Peyer's patch (tissue), 4 donors: ENCODE measurements around the gene RFX4.
"Not testable (repeated sequence)": the region's sequence is repeated elsewhere in the genome, so short reads cannot be mapped to it uniquely, and the experiment has no call there.

ENCODE experiments used
- CTCF ChIP-seq, 6 experiments: fragments of 450-650 bp in 4 of 6; fragments of 200-600 bp in 2 of 6; sonication (generic) in 1 of 6; IDR thresholded peaks; one replicate each; pipeline ENCODE4 v1.5.1; 2017 to 2019; ENCODE audit warnings: antibody characterized with exemption in 6 of 6, mild to moderate bottlenecking in 3 of 6, moderate library complexity in 1 of 6
- POLR2A ChIP-seq, 2 donors: fragments of 450-650 bp; IDR thresholded peaks; one replicate each; pipeline ENCODE4 v1.5.1; 2017; ENCODE audit warnings: antibody characterized with exemption in 2 of 2, mild to moderate bottlenecking in 2 of 2, moderate library complexity in 2 of 2

GRCh38 chr12:106726603-106727202 is 143.9 kb downstream of the RFX4 start:
- not testable (repeated sequence) for TF ChIP-seq CTCF, POLR2A (IDR thresholded peaks at IDR 0.05)
